ENCODE results near the gene CCL24.
"Not testable (repeated sequence)": the region's sequence is repeated elsewhere in the genome, so short reads cannot be mapped to it uniquely, and the experiment has no call there.

CCL24 gene, protein sequence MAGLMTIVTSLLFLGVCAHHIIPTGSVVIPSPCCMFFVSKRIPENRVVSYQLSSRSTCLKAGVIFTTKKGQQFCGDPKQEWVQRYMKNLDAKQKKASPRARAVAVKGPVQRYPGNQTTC

DNA sequence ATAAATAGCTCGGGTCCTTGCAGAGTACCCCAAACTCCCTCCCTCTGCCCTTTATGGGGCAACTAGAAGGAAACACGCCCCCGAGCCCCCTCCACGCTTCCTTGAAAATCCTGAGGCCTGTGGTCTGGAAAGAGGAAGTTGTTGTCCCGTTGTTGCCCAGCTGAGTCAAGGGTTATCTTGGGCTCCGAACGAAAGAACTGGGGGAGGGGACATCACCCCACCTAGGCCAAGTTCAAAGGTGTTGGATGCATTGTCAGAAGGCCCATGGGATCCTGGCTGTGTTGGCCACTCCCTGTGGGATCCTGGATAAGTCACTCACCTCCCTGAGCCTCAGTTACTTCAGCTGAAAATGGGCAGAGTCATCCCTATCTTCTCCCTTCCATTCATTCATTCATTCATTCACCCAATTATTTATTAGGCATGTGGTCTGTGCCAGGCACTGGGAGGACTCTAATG is at the start of gene CCL24:
Gene CCL24 (minus strand): TSS at position 26 of the 456 bp plus-strand sequence. CDS start 91 bp downstream, outside the sequence.
- TF ChIP-seq, protein P1, sequence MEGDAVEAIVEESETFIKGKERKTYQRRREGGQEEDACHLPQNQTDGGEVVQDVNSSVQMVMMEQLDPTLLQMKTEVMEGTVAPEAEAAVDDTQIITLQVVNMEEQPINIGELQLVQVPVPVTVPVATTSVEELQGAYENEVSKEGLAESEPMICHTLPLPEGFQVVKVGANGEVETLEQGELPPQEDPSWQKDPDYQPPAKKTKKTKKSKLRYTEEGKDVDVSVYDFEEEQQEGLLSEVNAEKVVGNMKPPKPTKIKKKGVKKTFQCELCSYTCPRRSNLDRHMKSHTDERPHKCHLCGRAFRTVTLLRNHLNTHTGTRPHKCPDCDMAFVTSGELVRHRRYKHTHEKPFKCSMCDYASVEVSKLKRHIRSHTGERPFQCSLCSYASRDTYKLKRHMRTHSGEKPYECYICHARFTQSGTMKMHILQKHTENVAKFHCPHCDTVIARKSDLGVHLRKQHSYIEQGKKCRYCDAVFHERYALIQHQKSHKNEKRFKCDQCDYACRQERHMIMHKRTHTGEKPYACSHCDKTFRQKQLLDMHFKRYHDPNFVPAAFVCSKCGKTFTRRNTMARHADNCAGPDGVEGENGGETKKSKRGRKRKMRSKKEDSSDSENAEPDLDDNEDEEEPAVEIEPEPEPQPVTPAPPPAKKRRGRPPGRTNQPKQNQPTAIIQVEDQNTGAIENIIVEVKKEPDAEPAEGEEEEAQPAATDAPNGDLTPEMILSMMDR (IDR thresholded peaks at IDR 0.05; ENCODE audit: control insufficient read depth, extremely low read depth, insufficient read depth): no peak
- no peak for DNase-seq (ENCODE audit: low read depth)
- H3K4me3 ChIP-seq (ENCODE audit: low read depth, low read length): no peak within 1 kb of the TSS

DNA sequence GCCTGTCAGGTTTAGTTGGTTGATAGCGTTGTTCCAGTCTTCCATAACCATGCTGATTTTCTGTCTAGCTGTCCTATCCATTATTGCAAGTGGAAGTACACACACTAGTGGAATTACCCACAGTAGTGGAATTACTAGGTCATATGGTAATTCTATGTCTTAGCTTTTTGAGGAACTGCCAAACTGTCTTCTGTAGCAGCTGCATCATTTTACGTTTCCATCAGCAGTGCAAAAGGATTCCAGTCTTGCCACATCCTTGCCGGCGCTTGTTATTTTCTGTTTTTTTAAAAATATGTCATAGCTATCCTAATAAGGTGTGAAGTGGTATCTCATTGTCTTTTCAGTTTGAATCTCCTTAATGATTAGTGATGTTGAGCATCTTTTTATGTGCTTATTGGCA is 48.0 kb upstream of the CCL24 start:
- no peak for DNase-seq (ENCODE audit: low read depth)

DNA sequence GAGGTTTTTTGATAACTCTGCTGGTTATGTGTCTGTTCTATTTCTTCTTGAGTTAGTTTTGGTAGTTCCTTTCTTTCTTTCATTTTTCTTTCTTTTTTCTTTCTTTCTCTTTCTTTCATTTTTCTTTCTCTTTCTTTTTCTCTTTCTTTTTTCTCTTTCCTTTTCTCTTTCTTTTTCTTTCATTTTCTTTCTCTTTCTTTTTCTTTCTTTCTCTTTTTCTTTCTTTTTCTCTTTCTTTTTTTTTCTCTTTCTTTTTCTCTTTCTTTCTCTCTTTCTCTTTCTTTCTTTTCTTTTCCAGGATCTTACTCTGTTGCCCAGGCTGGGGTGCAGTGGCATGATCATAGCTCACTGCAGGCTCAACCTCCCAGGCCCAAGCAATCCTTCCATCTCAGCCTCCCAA is 44.8 kb upstream of the CCL24 start:
- TF ChIP-seq, protein P1 (IDR thresholded peaks at IDR 0.05; ENCODE audit: control insufficient read depth, extremely low read depth, insufficient read depth): no peak
- no peak overlapping the region for H3K4me3 ChIP-seq (ENCODE audit: low read depth, low read length)
- DNase-seq (ENCODE audit: low read depth): no peak

More for the DNA sequence above, 48.0 kb upstream of the CCL24 start:
- no peak overlapping the region for H3K4me3 ChIP-seq (ENCODE audit: low read depth, low read length)
- TF ChIP-seq, protein P1 (IDR thresholded peaks at IDR 0.05; ENCODE audit: control insufficient read depth, extremely low read depth, insufficient read depth): no peak

DNA sequence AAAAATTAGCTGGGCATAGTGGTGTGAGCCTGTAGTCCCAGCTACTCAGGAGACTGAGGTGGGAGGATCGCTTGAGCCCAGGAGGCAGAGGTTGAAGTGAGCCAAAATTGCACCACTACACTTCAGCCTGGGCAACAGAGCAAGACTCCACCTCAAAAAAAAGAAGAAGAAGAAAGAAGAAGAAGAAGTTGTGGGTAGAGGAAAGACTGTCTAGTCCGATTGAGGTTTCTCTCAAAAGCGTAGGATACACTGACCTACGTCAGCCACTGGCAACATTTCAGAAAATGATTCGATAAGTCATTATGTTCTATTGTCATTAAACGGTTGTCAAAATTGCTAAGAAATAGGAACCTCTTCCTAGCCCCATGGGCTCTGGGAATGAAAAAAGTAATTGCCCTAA is 42.9 kb upstream of the CCL24 start:
- H3K4me3 ChIP-seq (ENCODE audit: low read depth, low read length): no peak overlapping the region
- TF ChIP-seq, protein P1 (IDR thresholded peaks at IDR 0.05; ENCODE audit: control insufficient read depth, extremely low read depth, insufficient read depth): no peak
- no peak for DNase-seq (ENCODE audit: low read depth)

DNA sequence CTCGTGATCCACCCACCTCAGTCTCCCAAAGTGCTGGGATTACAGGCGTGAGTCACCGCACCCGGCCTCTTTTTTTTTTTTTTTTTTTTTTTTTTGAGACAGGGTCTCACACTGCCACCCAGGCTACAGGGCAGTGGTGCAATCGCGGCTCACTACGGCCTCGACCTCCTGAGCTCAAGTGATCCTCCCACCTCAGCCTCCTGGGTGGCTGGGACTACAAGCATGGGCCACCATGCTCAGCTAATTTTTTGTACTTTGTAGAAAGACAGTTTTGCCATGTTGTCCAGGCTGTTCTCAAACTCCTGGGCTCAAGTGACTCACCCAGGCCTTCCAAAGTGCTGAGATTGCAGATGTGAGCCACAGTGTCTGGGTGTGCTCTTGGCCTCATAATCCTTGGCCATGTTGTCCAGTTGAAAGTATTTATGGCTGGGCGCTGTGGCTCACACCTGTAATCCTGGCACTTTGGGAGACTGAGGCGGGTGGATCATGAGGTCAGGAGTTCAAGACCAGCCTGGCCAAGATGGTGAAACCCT is 41.3 kb upstream of the CCL24 start:
- H3K4me3 ChIP-seq (ENCODE audit: low read depth, low read length): not testable (repeated sequence)

DNA sequence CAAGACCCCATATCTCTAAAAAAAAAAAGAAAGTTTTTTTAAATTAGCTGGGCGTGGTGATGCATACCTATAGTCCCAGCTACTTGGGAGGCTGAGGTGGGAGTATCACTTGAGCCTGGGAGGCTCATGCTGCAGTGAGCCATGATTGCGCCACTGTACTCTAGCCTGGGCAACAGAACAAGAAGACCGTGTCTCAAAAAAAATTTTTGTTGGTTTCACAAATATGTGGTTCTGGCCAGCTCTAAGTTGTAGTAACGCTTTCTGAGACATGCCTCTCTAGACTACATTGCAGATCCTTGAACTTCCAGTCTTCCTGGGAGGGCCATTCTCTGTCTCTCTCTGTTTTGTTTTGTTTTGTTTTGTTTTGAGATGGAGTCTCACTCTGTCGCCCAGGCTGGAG is 40.6 kb upstream of the CCL24 start:
- TF ChIP-seq, protein P1 (IDR thresholded peaks at IDR 0.05; ENCODE audit: control insufficient read depth, extremely low read depth, insufficient read depth): no peak
- DNase-seq (ENCODE audit: low read depth): no peak

More for the DNA sequence above, 41.3 kb upstream of the CCL24 start:
- DNase-seq (ENCODE audit: low read depth): not testable (repeated sequence)

DNA sequence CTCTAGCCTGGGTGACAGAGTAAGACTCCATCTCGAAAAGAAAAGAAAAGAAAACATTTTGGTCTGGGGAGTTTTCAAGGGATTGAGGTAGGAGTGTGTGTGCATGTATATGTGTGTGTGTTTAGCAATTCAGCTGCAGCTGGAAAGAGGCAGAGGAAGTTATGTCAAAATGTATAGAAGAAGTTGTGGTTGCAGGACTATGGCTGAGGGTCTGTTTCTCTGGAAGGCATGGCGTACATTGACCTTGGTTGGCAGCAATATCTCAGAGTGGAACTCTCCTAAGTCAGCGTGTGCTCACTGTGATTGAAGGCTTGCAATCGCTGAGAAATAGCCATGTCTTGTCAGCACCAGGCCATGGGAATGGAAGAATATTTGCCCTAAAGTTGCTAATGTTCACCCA is 36.6 kb upstream of the CCL24 start:
- TF ChIP-seq, protein P1 (IDR thresholded peaks at IDR 0.05; ENCODE audit: control insufficient read depth, extremely low read depth, insufficient read depth): no peak
- DNase-seq (ENCODE audit: low read depth): no peak

More for the DNA sequence above, 40.6 kb upstream of the CCL24 start:
- H3K4me3 ChIP-seq (ENCODE audit: low read depth, low read length): no peak overlapping the region

More for the DNA sequence above, 36.6 kb upstream of the CCL24 start:
- H3K4me3 ChIP-seq (ENCODE audit: low read depth, low read length): no peak overlapping the region

All from LNCaP clone FGC (cell line).